H1 (cell line): ENCODE data around the gene GRK5. TPM values are rescaled to one million over a fixed set of nuclear protein-coding genes. Genes with fewer than 3 reads are reported as not detected.

Source experiments
- ATF2 ChIP-seq: IDR thresholded peaks from 2 replicates; pipeline ENCODE4 v1.6.1; 2012; ENCODE audit warnings: low read length, inconsistent platforms
- BCL11A ChIP-seq, 2 experiments: IDR thresholded peaks; one replicate each; pipeline ENCODE4 v1.6.1; 2011; ENCODE audit warnings: low read depth in 2 of 2, low read length in 2 of 2, mild to moderate bottlenecking in 2 of 2
- BRCA1 ChIP-seq: IDR thresholded peaks from 2 replicates; pipeline ENCODE4 v1.6.1; 2012; ENCODE audit warnings: low read depth, low read length, improper control_type of control experiment
- RBBP5 ChIP-seq: IDR thresholded peaks from 2 replicates; pipeline ENCODE4 v1.7.1; 2012; ENCODE audit warnings: low read depth, mild to moderate bottlenecking, inconsistent platforms, low read length, moderate library complexity, borderline replicate concordance
- SUZ12 ChIP-seq: fragments of 200-600 bp; sonication (generic); IDR thresholded peaks from 2 replicates; pipeline ENCODE4 v1.6.1; 2012; ENCODE audit warnings: mild to moderate bottlenecking, inconsistent platforms, low read length, moderate library complexity, mixed read lengths
- polyA plus RNA-seq, 7 experiments: library from polyadenylated mRNA; depleted of rRNA in 3 of 7; stranded (reverse) in 5 of 7; unstranded in 2 of 7; fragments of >200 nt in 5 of 7; fragments of 200-250 nt in 2 of 7; gene quantifications; 1 replicate in 5 of 7; 2 replicates in 1 of 7; 4 replicates in 1 of 7; pipeline versions ENCODE4 v1.2.1 to v1.2.3, GENCODE V29; 2011 to 2013; ENCODE audit warnings: missing spikeins in 2 of 7, mixed read lengths in 2 of 7
- total RNA-seq: library from RNA; stranded (reverse); fragmentation: NEBNext Ultra II Directional; extraction: Animal tissue kit (Norgen Biotek cat#: 25700); gene quantifications from 2 replicates; pipeline ENCODE4 v1.2.1, GENCODE V29; 2021

Gene GRK5
- total and polyA plus RNA-seq, 2 of the 8 experiments (the other 6 are each of a cell fraction or from before 2014, with no cell fraction given) = 0.54 to 2.5 TPM

- TF ChIP-seq BRCA1 (no peak), SUZ12 (no peak), BCL11A (IDR thresholded peaks at IDR 0.05; ENCODE audit: low read depth in 2 of 2, low read length in 2 of 2) (no peak), ATF2 (no peak), RBBP5 (no peak)
- TF ChIP-seq, all 59 proteins: peak for 0
Observed at GRCh38 chr10:119282446-119282845, 75.1 kb downstream of the GRK5 start (continued).
